Fibroblast of lung (primary cell): ENCODE data around the gene PDGFB.

ENCODE experiments used
- EZH2 ChIP-seq: IDR thresholded peaks from 2 replicates; pipeline ENCODE4 v1.5.1; 2012; ENCODE audit warnings: low read length, control low read depth, mild to moderate bottlenecking; ENCODE audit errors: missing control alignments
- TF ChIP-seq, protein P1 (sequence below), 2 donors: IDR thresholded peaks in 1 of 2; conservative IDR thresholded peaks in 1 of 2; 1 replicate in 1 of 2; 2 replicates in 1 of 2; pipeline ENCODE4 v1.5.1; 2011 to 2012; ENCODE audit warnings: low read length in 2 of 2, control low read depth in 1 of 2, inconsistent platforms in 1 of 2, low read depth in 1 of 2, mild to moderate bottlenecking in 1 of 2

DNA sequence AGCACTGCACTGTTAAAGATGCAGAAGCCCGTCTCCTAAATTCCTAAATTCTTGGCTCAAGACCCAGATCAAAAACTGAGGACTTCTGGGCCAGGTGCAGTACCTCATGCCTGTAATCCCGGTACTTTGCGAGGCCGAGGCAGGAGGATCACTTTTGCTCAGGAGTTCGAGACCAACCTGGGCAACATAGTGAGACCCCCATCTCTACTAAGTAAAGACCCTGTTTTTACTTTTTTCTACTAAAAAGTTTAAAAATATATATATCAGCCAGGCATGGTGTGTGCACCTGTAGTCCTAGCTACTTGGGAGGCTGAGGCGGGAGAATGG, 29.7 kb downstream of the PDGFB start:
- TF ChIP-seq EZH2: no peak
- TF ChIP-seq, protein P1, sequence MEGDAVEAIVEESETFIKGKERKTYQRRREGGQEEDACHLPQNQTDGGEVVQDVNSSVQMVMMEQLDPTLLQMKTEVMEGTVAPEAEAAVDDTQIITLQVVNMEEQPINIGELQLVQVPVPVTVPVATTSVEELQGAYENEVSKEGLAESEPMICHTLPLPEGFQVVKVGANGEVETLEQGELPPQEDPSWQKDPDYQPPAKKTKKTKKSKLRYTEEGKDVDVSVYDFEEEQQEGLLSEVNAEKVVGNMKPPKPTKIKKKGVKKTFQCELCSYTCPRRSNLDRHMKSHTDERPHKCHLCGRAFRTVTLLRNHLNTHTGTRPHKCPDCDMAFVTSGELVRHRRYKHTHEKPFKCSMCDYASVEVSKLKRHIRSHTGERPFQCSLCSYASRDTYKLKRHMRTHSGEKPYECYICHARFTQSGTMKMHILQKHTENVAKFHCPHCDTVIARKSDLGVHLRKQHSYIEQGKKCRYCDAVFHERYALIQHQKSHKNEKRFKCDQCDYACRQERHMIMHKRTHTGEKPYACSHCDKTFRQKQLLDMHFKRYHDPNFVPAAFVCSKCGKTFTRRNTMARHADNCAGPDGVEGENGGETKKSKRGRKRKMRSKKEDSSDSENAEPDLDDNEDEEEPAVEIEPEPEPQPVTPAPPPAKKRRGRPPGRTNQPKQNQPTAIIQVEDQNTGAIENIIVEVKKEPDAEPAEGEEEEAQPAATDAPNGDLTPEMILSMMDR (conservative IDR thresholded peaks at IDR 0.05 in 1 of 2, IDR thresholded peaks at IDR 0.05 in 1 of 2; ENCODE audit: low read depth in 1 of 2, low read length in 2 of 2): no peak
